PFSK-1 (cell line): Measurements from ENCODE around the gene ZNF79.

ENCODE experiments used
- REST ChIP-seq, 2 experiments: IDR thresholded peaks; 2 replicates each; pipeline versions ENCODE4 v1.6.1 to v1.8.0; 2011 to 2012; ENCODE audit warnings: low read depth in 2 of 2, low read length in 2 of 2, control low read depth in 1 of 2, inconsistent platforms in 1 of 2, mild to moderate bottlenecking in 1 of 2, moderate library complexity in 1 of 2; ENCODE audit not compliant: insufficient read depth in 1 of 2
- TAF1 ChIP-seq: IDR thresholded peaks from 2 replicates; pipeline ENCODE4 v1.6.1; 2012; ENCODE audit warnings: low read length, control low read depth, borderline replicate concordance; ENCODE audit not compliant: insufficient read depth

- TF ChIP-seq TAF1 (no peak), REST (IDR thresholded peaks at IDR 0.05; ENCODE audit: insufficient read depth in 1 of 2, low read depth in 2 of 2, low read length in 2 of 2) (no peak)
These were observed 26.4 kb upstream of the ZNF79 start for GRCh38 chr9:127397646-127398274.
